Uterus (tissue), 4 donors: ENCODE data around the gene DIAPH2. TPM values are rescaled to one million over a fixed set of nuclear protein-coding genes. Genes with fewer than 3 reads are reported as not detected.

ENCODE experiments used
- DNase-seq, 2 donors: peaks; one replicate each; pipeline ENCODE4 v3.0.0-alpha.2; 2019 to 2020
- H3K27ac ChIP-seq, 2 donors: fragments of 200-600 bp; sonication (generic); 1 replicate in 1 of 2; 2 replicates in 1 of 2; pipeline ENCODE4 v1.5.1; 2016 to 2018
- H3K27me3 ChIP-seq, 2 donors: fragments of 200-600 bp; sonication (generic); one replicate each; pipeline ENCODE4 v1.5.1; 2018 to 2019; ENCODE audit warnings: control low read depth in 1 of 2
- H3K36me3 ChIP-seq, 2 donors: fragments of 200-600 bp; sonication (generic); one replicate each; pipeline ENCODE4 v1.5.1; 2019; ENCODE audit warnings: control low read depth in 1 of 2
- H3K4me1 ChIP-seq, 2 donors: fragments of 200-600 bp; sonication (generic); one replicate each; pipeline ENCODE4 v1.5.1; 2018 to 2019; ENCODE audit warnings: control low read depth in 1 of 2
- H3K4me3 ChIP-seq, 2 donors: fragments of 200-600 bp; sonication (generic); 1 replicate in 1 of 2; 2 replicates in 1 of 2; pipeline ENCODE4 v1.5.1; 2018 to 2019; ENCODE audit warnings: mild to moderate bottlenecking in 1 of 2
- H3K9me3 ChIP-seq, 2 donors: fragments of 200-600 bp; sonication (generic); one replicate each; pipeline ENCODE4 v1.5.1; 2019; ENCODE audit warnings: control low read depth in 1 of 2
- CTCF ChIP-seq, 4 experiments: fragments of 200-600 bp in 2 of 4; fragments of 450-650 bp in 2 of 4; sonication (generic) in 2 of 4; IDR thresholded peaks; one replicate each; pipeline ENCODE4 v1.5.1; 2016 to 2019; ENCODE audit warnings: antibody characterized with exemption in 4 of 4, mild to moderate bottlenecking in 2 of 4, moderate library complexity in 1 of 4
- POLR2A ChIP-seq, 2 donors: fragments of 450-650 bp; IDR thresholded peaks; one replicate each; pipeline ENCODE4 v1.6.1; 2016; ENCODE audit warnings: antibody characterized with exemption in 2 of 2, mild to moderate bottlenecking in 1 of 2, moderate library complexity in 1 of 2
- intact Hi-C: fragments of 100-400 bp; cut with DNase I; formaldehyde crosslinking; loops from one replicate; pipeline ENCODE4 v1.15.1; 2023; ENCODE audit warnings: low total_unique reads
- total RNA-seq, 4 donors: library from RNA; depleted of rRNA in 3 of 4; stranded (reverse); fragments of >200 nt in 3 of 4; gene quantifications; one replicate each; pipeline versions ENCODE4 v1.1.0 to v1.2.4, GENCODE V29; 2014 to 2023
- donor health status: DM: yes; HTN: yes; CAD: no.

Gene DIAPH2
- total RNA-seq, 4 donors from 2014 or later: 16.7 to 41.5 (median 30.3) TPM

- Histone ChIP-seq H3K27me3 (no peaks in the 10 kb centered on the region), H3K36me3 (no peaks in the 10 kb centered on the region), H3K4me3 (no peak overlapping the region), H3K9me3 (no peaks in the 10 kb centered on the region), H3K27ac (no peak overlapping the region), H3K4me1 (no peaks in the 10 kb centered on the region)
- intact Hi-C loops: no loop called here
- DNase-seq: no peak
- no peak for TF ChIP-seq POLR2A (IDR thresholded peaks at IDR 0.05)
- no peak for TF ChIP-seq CTCF (IDR thresholded peaks at IDR 0.05)
Observed at GRCh38 chrX:97168646-97169045, 484.0 kb downstream of the DIAPH2 start.

DNA sequence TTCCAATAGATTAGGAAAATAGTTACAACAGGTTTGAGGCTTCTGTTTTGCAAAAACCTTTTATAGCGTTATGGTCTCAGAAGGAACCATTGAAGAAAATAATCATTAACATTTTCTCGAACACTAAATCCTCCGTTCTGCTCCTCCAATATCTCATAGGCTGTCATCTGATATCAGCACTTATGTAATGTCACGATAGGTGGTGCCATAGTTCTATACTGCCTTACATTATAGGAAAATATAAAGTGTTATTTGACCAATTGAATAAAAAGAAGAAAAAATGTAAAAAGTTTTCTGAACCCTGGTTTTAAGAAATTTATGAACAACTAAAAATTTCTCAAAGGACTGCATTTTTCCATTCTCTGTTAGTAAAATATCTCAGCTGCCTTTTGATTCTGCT, 490.5 kb downstream of the DIAPH2 start:
- Histone ChIP-seq H3K27me3 (no peaks in the 10 kb centered on the region), H3K4me1 (no peaks in the 10 kb centered on the region), H3K4me3 (no peak overlapping the region), H3K27ac (no peak overlapping the region), H3K36me3 (no peaks in the 10 kb centered on the region), H3K9me3 (no peaks in the 10 kb centered on the region)
- intact Hi-C loops: no loop called here
- TF ChIP-seq POLR2A (IDR thresholded peaks at IDR 0.05) (no peak), CTCF (IDR thresholded peaks at IDR 0.05) (no peak)
- no peak for DNase-seq

GRCh38 chrX:97189668-97190067, 505.0 kb downstream of the DIAPH2 start:
- Histone ChIP-seq H3K36me3 (no peaks in the 10 kb centered on the region), H3K27ac (no peak overlapping the region), H3K4me1 (no peaks in the 10 kb centered on the region), H3K4me3 (no peak overlapping the region), H3K9me3 (no peaks in the 10 kb centered on the region), H3K27me3 (no peaks in the 10 kb centered on the region)
- DNase-seq: no peak
- intact Hi-C loops: no loop called here
- TF ChIP-seq POLR2A (IDR thresholded peaks at IDR 0.05) (no peak), CTCF (IDR thresholded peaks at IDR 0.05) (no peak)

DNA sequence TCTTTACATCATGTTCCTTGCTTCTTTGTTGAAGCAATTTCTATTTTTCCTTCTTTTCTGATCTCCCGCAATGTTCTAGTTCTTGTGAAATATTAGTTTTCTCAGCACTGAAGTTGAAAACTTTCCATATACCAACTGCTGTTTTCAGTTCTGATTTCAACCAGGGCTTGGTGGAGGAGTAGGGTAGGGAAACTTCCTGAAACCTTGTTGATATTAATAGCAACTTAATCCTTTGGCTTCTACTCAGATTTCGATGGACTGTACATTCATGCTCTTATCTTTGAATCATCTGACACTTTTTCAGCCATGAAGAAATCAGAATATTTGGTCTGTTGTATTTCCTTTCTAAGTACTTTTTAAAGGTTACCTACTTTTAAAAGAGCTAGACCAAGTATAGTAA, 514.9 kb downstream of the DIAPH2 start:
- intact Hi-C loops: no loop called here
- no peaks in the 10 kb centered on the region for H3K36me3 ChIP-seq
- no peaks in the 10 kb centered on the region for H3K4me1 ChIP-seq
- H3K27me3 ChIP-seq: no peaks in the 10 kb centered on the region
- no peak for DNase-seq
- no peak overlapping the region for H3K27ac ChIP-seq
- no peaks in the 10 kb centered on the region for H3K9me3 ChIP-seq
- H3K4me3 ChIP-seq: no peak overlapping the region
- TF ChIP-seq CTCF (IDR thresholded peaks at IDR 0.05): no peak

- H3K9me3 ChIP-seq: no peaks in the 10 kb centered on the region
Observed at GRCh38 chrX:97200454-97200853, 515.8 kb downstream of the DIAPH2 start.

More at GRCh38 chrX:97200454-97200853, 515.8 kb downstream of the DIAPH2 start:
- Histone ChIP-seq H3K27ac (no peak overlapping the region), H3K36me3 (no peaks in the 10 kb centered on the region), H3K4me1 (no peaks in the 10 kb centered on the region), H3K27me3 (no peaks in the 10 kb centered on the region), H3K4me3 (no peak overlapping the region)
- intact Hi-C loops: no loop called here
- TF ChIP-seq CTCF (IDR thresholded peaks at IDR 0.05) (no peak), POLR2A (IDR thresholded peaks at IDR 0.05) (no peak)
- DNase-seq: no peak
